Stomach smooth muscle (tissue), 2 donors: ENCODE results near the gene PRMT2.

Experiments used
- H3K27ac ChIP-seq: one replicate; pipeline ENCODE4 v1.7.0; 2013; ENCODE audit warnings: mild to moderate bottlenecking, low read length, inconsistent platforms
- H3K27me3 ChIP-seq, 2 donors: one replicate each; pipeline ENCODE4 v1.7.0; 2013; ENCODE audit warnings: low read length in 2 of 2; ENCODE audit not compliant: insufficient read depth in 2 of 2, control insufficient read depth in 1 of 2
- H3K36me3 ChIP-seq, 2 donors: one replicate each; pipeline ENCODE4 v1.7.0; 2013; ENCODE audit warnings: low read length in 2 of 2; ENCODE audit not compliant: control insufficient read depth in 2 of 2, insufficient read depth in 2 of 2
- H3K4me1 ChIP-seq: one replicate; pipeline ENCODE4 v1.7.0; 2013; ENCODE audit warnings: low read length; ENCODE audit not compliant: control insufficient read depth, insufficient read depth
- H3K4me3 ChIP-seq, 2 donors: one replicate each; pipeline ENCODE4 v1.7.0; 2013; ENCODE audit warnings: low read length in 2 of 2
- H3K9ac ChIP-seq, 2 donors: one replicate each; pipeline ENCODE4 v1.7.0; 2013; ENCODE audit warnings: low read length in 2 of 2, mild to moderate bottlenecking in 1 of 2
- H3K9me3 ChIP-seq, 2 donors: one replicate each; pipeline ENCODE4 v1.7.0; 2013; ENCODE audit warnings: low read length in 2 of 2; ENCODE audit not compliant: control insufficient read depth in 2 of 2
- donor health status: healthy.
- donor health status: Pancreatic carcinoma.

Gene PRMT2

GRCh38 chr21:46661211-46661625 lies 25.7 kb downstream of the PRMT2 start:
- peak overlapping the region; percentile 66 to 68 for H3K9ac ChIP-seq
- peak overlapping the region; percentile 41 for H3K27ac ChIP-seq
- peak overlapping the region; percentile 59 to 74 for H3K4me3 ChIP-seq
- peaks cover 25 to 35% of the 10 kb centered on the region in 2 donors for H3K36me3 ChIP-seq
- no peaks in the 10 kb centered on the region for H3K4me1 ChIP-seq
- no peaks in the 10 kb centered on the region for H3K27me3 ChIP-seq
- no peaks in the 10 kb centered on the region for H3K9me3 ChIP-seq

DNA sequence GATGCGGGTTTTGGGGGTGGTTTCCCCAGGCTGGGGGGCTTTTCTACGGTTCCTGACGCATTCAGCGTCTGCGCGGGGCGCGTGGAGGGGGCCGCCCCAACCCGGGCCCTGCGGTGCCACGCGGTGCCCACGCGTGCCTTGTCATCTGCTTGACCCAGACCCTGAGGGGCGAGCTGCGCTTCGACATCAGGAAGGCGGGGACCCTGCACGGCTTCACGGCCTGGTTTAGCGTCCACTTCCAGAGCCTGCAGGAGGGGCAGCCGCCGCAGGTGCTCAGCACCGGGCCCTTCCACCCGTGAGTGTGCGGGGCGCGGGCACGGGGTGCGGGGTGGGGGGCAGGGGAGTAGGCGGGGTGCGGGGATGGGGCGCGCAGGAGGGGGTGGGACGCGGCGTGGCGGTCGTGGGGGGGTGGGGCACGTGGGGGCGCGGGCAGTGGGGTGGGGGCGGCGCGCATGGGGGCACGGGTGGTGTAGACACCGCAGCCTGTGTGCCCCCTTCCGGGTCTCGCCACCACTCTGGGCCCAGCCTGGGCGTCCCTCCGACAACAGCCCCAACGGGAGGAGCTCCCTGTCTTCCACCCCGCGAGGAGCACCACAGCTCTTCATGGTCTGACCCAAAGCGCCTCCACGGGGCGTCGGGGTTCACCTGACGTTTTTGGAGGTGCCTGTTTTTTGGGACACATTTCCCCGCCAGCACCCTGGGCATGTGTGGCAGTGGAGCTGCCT lies 26.3 kb downstream of the PRMT2 start:
- Histone ChIP-seq H3K27me3 (peaks cover 0 to under 1% of the 10 kb centered on the region in 2 donors), H3K4me3 (peak overlapping the region; percentile 59 to 74), H3K4me1 (no peaks in the 10 kb centered on the region), H3K27ac (peak overlapping the region; percentile 41), H3K9ac (peak overlapping the region; percentile 66 to 68), H3K9me3 (no peaks in the 10 kb centered on the region), H3K36me3 (peaks cover 25 to 29% of the 10 kb centered on the region in 2 donors)

GRCh38 chr21:46662367-46662654 lies 26.8 kb downstream of the PRMT2 start:
- peaks cover 4% of the 10 kb centered on the region for H3K4me1 ChIP-seq
- no peaks in the 10 kb centered on the region for H3K9me3 ChIP-seq
- peak overlapping the region; percentile 12 to 65 for H3K4me3 ChIP-seq
- peak overlapping the region in 1 of 2 donors; percentile 29 for H3K9ac ChIP-seq
- H3K27ac ChIP-seq, result no peak overlapping the region
- peaks cover 0 to 5% of the 10 kb centered on the region in 2 donors for H3K27me3 ChIP-seq
- peaks cover 24 to 25% of the 10 kb centered on the region in 2 donors for H3K36me3 ChIP-seq

DNA sequence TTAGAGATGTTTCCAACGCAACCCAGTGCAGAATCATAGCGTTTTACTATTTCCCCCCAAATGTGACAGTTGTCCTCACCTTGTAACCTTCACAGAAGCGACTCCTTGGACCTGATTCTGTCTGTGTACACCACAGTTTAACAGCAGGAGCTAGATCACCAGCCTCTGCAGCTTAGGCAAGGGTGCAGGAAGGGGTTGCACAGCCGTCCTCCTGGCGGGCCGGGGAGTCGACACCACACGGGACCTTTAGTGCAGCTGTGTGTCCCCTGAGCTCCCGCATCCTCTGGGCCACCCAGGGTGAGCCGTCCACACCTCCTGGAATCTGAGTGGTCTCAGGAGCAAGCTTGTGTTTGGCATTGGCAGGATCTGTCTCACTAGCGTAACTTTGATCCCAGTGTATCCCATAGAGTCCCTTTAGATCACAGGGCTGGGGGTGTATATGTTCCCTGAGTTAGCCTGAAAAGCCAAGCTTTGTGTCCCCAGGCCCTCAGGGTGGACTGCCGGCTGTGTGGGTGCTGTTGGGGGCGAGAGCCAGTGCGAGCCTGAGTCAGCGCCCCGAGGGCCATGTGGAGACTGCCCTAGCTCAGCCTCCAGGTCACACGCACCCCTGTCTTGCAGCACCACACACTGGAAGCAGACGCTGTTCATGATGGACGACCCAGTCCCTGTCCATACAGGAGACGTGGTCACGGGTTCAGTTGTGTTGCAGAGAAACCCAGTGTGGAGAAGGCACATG lies 27.5 kb downstream of the PRMT2 start:
- Histone ChIP-seq H3K4me1 (peaks cover 10% of the 10 kb centered on the region), H3K9me3 (no peaks in the 10 kb centered on the region), H3K36me3 (peaks cover 24 to 25% of the 10 kb centered on the region in 2 donors)

DNA sequence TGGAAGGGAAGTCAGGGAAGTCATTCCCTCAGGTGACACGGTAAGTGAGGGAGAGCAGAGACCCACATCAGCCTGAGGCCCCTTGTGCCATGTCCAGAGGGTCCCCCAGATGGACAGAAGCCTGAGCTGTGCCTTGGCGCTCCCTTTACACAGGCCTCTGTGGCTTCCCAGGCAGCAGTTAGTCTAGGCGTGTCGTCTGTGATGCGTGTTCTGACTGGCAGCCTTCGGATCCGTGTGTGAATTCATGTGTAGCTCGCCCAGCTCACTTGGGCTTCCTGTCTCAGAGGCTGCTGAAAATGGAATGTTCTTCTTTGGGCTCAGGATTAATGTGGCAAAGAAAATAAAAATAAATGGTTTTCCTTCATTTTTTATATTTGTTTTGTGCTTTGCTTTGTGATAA lies 28.3 kb downstream of the PRMT2 start:
- no peak overlapping the region for H3K4me3 ChIP-seq
- no peak overlapping the region for H3K9ac ChIP-seq
- H3K9me3 ChIP-seq, result no peaks in the 10 kb centered on the region
- peaks cover 12% of the 10 kb centered on the region for H3K4me1 ChIP-seq
- H3K27me3 ChIP-seq, result peaks cover 2 to 13% of the 10 kb centered on the region in 2 donors
- H3K36me3 ChIP-seq, result peaks cover 16 to 21% of the 10 kb centered on the region in 2 donors
- no peak overlapping the region for H3K27ac ChIP-seq

More for the DNA sequence above, 27.5 kb downstream of the PRMT2 start:
- Histone ChIP-seq H3K9ac (no peak overlapping the region), H3K4me3 (peak overlapping the region in 1 of 2 donors; percentile 65), H3K27ac (no peak overlapping the region), H3K27me3 (peaks cover 0 to 9% of the 10 kb centered on the region in 2 donors)

GRCh38 chr21:46664316-46664995 lies 29.0 kb downstream of the PRMT2 start:
- H3K36me3 ChIP-seq, result peaks cover 15 to 19% of the 10 kb centered on the region in 2 donors

DNA sequence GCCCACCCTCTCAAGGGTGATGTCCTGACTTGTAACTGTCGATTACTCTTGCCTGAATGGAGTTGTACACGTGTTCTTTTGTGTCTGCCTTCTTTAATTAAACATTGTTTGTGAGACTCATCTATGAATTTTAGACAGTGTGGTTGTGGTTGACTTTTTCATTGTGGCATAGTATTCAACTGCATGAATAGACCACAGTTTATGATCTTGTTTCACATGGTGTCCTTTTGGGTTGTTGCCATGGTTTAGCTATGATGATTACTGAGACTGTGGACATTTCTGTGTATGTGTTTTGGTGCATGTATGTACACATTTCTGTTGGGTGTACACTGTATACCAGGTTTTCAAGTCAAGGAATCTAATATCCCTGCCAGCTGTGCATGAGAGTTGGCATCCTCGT lies 30.1 kb downstream of the PRMT2 start:
- H3K36me3 ChIP-seq, result peaks cover 12 to 19% of the 10 kb centered on the region in 2 donors
- H3K9ac ChIP-seq, result no peak overlapping the region
- H3K9me3 ChIP-seq, result no peaks in the 10 kb centered on the region
- no peak overlapping the region for H3K27ac ChIP-seq
- no peak overlapping the region for H3K4me3 ChIP-seq
- peaks cover 12% of the 10 kb centered on the region for H3K4me1 ChIP-seq
- H3K27me3 ChIP-seq, result peaks cover 2 to 13% of the 10 kb centered on the region in 2 donors

More at GRCh38 chr21:46664316-46664995, 29.0 kb downstream of the PRMT2 start:
- Histone ChIP-seq H3K9ac (no peak overlapping the region), H3K4me1 (peaks cover 12% of the 10 kb centered on the region), H3K27ac (no peak overlapping the region), H3K9me3 (no peaks in the 10 kb centered on the region), H3K4me3 (no peak overlapping the region), H3K27me3 (peaks cover 2 to 13% of the 10 kb centered on the region in 2 donors)

- no peak overlapping the region for H3K27ac ChIP-seq
- peaks cover 12% of the 10 kb centered on the region for H3K4me1 ChIP-seq
- H3K27me3 ChIP-seq, result peaks cover 2 to 13% of the 10 kb centered on the region in 2 donors
- no peak overlapping the region for H3K9ac ChIP-seq
- H3K9me3 ChIP-seq, result no peaks in the 10 kb centered on the region
- peaks cover 12 to 19% of the 10 kb centered on the region in 2 donors for H3K36me3 ChIP-seq
- H3K4me3 ChIP-seq, result peak overlapping the region in 1 of 2 donors; percentile 58
These were observed 31.7 kb downstream of the PRMT2 start for GRCh38 chr21:46666941-46667740.

- Histone ChIP-seq H3K4me3 (peak overlapping the region in 1 of 2 donors; percentile 58), H3K9ac (no peak overlapping the region), H3K27ac (no peak overlapping the region)
These were observed 32.4 kb downstream of the PRMT2 start for GRCh38 chr21:46667741-46668380.

More at GRCh38 chr21:46667741-46668380, 32.4 kb downstream of the PRMT2 start:
- H3K27me3 ChIP-seq, result peaks cover 2 to 13% of the 10 kb centered on the region in 2 donors
- peaks cover 12 to 19% of the 10 kb centered on the region in 2 donors for H3K36me3 ChIP-seq
- H3K4me1 ChIP-seq, result peaks cover 12% of the 10 kb centered on the region
- H3K9me3 ChIP-seq, result no peaks in the 10 kb centered on the region
